Vagina (tissue), 2 donors: Measurements from ENCODE around the gene FAM186B. TPM values are rescaled to one million over a fixed set of nuclear protein-coding genes. Genes with fewer than 3 reads are reported as not detected.

ENCODE experiments used
- DNase-seq, 2 donors: peaks; one replicate each; pipeline ENCODE4 v3.0.0-alpha.2; 2017; ENCODE audit errors: extremely low spot score in 2 of 2
- H3K27ac ChIP-seq: fragments of 200-600 bp; sonication (generic); one replicate; pipeline ENCODE4 v1.5.1; 2019
- H3K27me3 ChIP-seq: fragments of 200-600 bp; sonication (generic); one replicate; pipeline ENCODE4 v1.5.1; 2019
- H3K36me3 ChIP-seq, 2 donors: fragments of 200-600 bp; sonication (generic); one replicate each; pipeline ENCODE4 v1.5.1; 2017 to 2019
- H3K4me1 ChIP-seq: fragments of 200-600 bp; sonication (generic); one replicate; pipeline ENCODE4 v1.5.1; 2019
- H3K4me3 ChIP-seq, 2 donors: fragments of 200-600 bp; sonication (generic); 1 replicate in 1 of 2; 2 replicates in 1 of 2; pipeline ENCODE4 v1.5.1; 2016 to 2019
- H3K9me3 ChIP-seq: fragments of 200-600 bp; sonication (generic); one replicate; pipeline ENCODE4 v1.5.1; 2019
- CTCF ChIP-seq, 3 experiments: fragments of 450-650 bp in 2 of 3; fragments of 200-600 bp in 1 of 3; sonication (generic) in 1 of 3; IDR thresholded peaks; one replicate each; pipeline ENCODE4 v1.5.1; 2017 to 2019; ENCODE audit warnings: antibody characterized with exemption in 3 of 3, mild to moderate bottlenecking in 2 of 3, moderate library complexity in 2 of 3
- POLR2A ChIP-seq, 2 donors: fragments of 450-650 bp; IDR thresholded peaks; one replicate each; pipeline ENCODE4 v1.6.1; 2017; ENCODE audit warnings: antibody characterized with exemption in 2 of 2, mild to moderate bottlenecking in 2 of 2, moderate library complexity in 2 of 2
- POLR2AphosphoS5 ChIP-seq, 2 donors: sonication (generic); formaldehyde crosslinking; IDR thresholded peaks; one replicate each; pipeline ENCODE4 v1.9.0; 2017; ENCODE audit warnings: antibody characterized with exemption in 2 of 2, mild to moderate bottlenecking in 2 of 2, low read depth in 1 of 2; ENCODE audit not compliant: insufficient read depth in 1 of 2
- intact Hi-C: fragments of 100-400 bp; cut with DNase I; formaldehyde crosslinking; loops from one replicate; pipeline ENCODE4 v1.15.1; 2023
- total RNA-seq: library from RNA; depleted of rRNA; stranded (reverse); fragments of >200 nt; gene quantifications from one replicate; pipeline ENCODE4 v1.2.3, GENCODE V29; 2016

FAM186B gene
- total RNA-seq, 1 donor from 2014 or later: not detected

GRCh38 chr12:49546481-49546880, 59.0 kb downstream of the FAM186B start:
- H3K36me3 ChIP-seq: no peaks in the 10 kb centered on the region
- intact Hi-C loops: no loop called here
- no peaks in the 10 kb centered on the region for H3K9me3 ChIP-seq
- H3K27ac ChIP-seq: no peak overlapping the region
- DNase-seq: no peak
- H3K27me3 ChIP-seq: no peaks in the 10 kb centered on the region
- H3K4me1 ChIP-seq: peaks cover 17% of the 10 kb centered on the region
- TF ChIP-seq POLR2AphosphoS5 (IDR thresholded peaks at IDR 0.05; ENCODE audit: insufficient read depth in 1 of 2, low read depth in 1 of 2) (no peak), CTCF (IDR thresholded peaks at IDR 0.05) (no peak), POLR2A (IDR thresholded peaks at IDR 0.05) (no peak)
- H3K4me3 ChIP-seq: no peak overlapping the region

- Histone ChIP-seq H3K4me1 (peaks cover 17% of the 10 kb centered on the region), H3K36me3 (no peaks in the 10 kb centered on the region), H3K9me3 (no peaks in the 10 kb centered on the region), H3K27ac (no peak overlapping the region), H3K4me3 (no peak overlapping the region), H3K27me3 (no peaks in the 10 kb centered on the region)
- intact Hi-C loops: no loop called here
- TF ChIP-seq POLR2AphosphoS5 (IDR thresholded peaks at IDR 0.05; ENCODE audit: insufficient read depth in 1 of 2, low read depth in 1 of 2) (no peak), POLR2A (IDR thresholded peaks at IDR 0.05) (no peak), CTCF (IDR thresholded peaks at IDR 0.05) (no peak)
- no peak for DNase-seq
Observed at GRCh38 chr12:49545815-49546214, 59.6 kb downstream of the FAM186B start.

- peaks cover 12% of the 10 kb centered on the region for H3K4me1 ChIP-seq
- H3K27me3 ChIP-seq: peaks cover 4% of the 10 kb centered on the region
- DNase-seq: no peak
- no peak for TF ChIP-seq CTCF (IDR thresholded peaks at IDR 0.05)
- no peak for TF ChIP-seq POLR2A (IDR thresholded peaks at IDR 0.05)
- TF ChIP-seq POLR2AphosphoS5 (IDR thresholded peaks at IDR 0.05; ENCODE audit: insufficient read depth in 1 of 2, low read depth in 1 of 2): no peak
- intact Hi-C loops: no loop called here
- H3K36me3 ChIP-seq: no peaks in the 10 kb centered on the region
- no peak overlapping the region for H3K27ac ChIP-seq
- no peak overlapping the region for H3K4me3 ChIP-seq
- no peaks in the 10 kb centered on the region for H3K9me3 ChIP-seq
Observed at GRCh38 chr12:49543914-49544815, 61.3 kb downstream of the FAM186B start.

- Histone ChIP-seq H3K4me1 (peaks cover 8% of the 10 kb centered on the region), H3K36me3 (no peaks in the 10 kb centered on the region), H3K27me3 (peaks cover 4% of the 10 kb centered on the region), H3K9me3 (no peaks in the 10 kb centered on the region), H3K27ac (no peak overlapping the region), H3K4me3 (no peak overlapping the region)
- intact Hi-C loops: no loop called here
- TF ChIP-seq POLR2A (IDR thresholded peaks at IDR 0.05) (no peak), CTCF (IDR thresholded peaks at IDR 0.05) (no peak), POLR2AphosphoS5 (IDR thresholded peaks at IDR 0.05; ENCODE audit: insufficient read depth in 1 of 2, low read depth in 1 of 2) (no peak)
- DNase-seq: no peak
Observed at GRCh38 chr12:49543221-49543913, 62.1 kb downstream of the FAM186B start.
